GM19025 (cell line): Measurements from ENCODE around the gene NXNL1.

Experiments used
- ATAC-seq: cut with Tn5 transposase; IDR thresholded peaks from one replicate; pipeline ENCODE4 v1.9.1; 2021; ENCODE audit warnings: mild to moderate bottlenecking, low read depth, moderate library complexity; ENCODE audit not compliant: unreplicated experiment

The NXNL1 gene

DNA sequence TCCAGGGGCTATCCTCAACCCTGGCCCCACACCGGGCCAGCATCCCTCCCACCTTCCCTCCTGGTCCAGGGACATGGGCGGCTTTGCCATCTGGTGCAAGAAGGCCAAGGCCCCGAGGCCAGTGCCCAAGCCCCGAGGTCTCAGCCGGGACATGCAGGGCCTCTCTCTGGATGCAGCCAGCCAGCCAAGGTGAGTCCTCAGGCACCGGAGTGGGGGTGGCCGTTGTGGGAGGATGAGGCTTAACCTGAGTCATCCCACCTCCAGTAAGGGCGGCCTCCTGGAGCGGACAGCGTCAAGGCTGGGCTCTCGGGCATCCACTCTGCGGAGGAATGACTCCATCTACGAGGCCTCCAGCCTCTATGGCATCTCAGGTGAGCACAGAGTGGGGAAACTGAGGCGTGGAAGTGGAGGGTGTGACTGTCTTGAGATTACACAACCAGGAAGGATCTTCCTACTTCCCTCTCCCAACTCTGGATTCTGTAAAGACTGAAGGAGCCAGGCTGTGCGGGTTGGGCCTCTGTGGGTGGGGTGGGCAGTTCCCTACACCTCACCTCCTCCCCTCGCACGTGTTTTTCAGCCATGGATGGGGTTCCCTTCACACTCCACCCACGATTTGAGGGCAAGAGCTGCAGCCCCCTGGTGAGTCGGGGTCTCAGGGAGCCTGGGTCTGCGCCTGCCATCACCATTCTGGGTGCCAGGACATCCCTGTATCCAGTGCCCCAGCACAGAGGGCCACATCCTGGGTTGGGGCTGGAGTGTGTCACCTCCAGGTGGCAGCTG is 37.1 kb downstream of the NXNL1 start:
- no peak for ATAC-seq

DNA sequence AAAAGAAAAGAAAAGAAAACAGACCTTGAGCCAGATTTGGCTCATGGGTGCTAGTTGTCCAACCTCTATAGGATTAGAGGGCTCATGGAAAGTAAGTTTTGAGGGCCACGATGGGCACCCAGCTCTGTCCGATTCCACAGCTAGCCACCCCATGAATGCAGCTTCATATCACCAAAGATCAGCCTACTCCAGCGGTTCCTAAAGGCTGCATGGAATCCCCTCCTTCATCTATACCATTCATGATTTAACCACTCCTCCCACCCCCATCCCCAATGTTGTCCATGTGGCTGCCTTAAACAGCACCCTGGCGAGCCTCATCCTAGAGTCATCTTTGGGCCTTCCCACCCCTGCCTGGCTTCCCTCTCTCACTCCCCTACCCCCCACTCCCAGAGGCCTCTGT is 38.8 kb downstream of the NXNL1 start:
- ATAC-seq, result no peak

DNA sequence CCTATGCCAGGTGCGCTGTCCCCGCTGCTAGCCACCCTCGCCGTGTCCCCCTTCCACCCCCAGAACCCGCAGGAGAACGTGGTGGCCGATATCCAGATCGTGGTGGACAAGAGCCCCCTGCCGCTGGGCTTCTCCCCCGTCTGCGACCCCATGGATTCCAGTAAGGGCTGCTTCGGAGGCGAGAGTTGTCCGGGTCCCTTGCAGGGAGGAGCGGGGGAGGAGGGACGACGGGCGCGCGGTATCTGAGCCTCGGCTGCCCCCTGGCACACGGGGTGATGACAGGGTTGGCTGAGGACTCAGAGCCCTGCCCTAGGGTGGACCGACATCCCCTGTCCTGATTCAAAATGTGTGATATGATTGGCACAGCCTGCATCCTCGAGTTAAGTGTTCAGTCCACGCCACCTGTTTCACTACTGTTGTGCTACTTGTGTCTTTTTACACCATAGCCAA is 40.2 kb downstream of the NXNL1 start:
- ATAC-seq, result no peak

DNA sequence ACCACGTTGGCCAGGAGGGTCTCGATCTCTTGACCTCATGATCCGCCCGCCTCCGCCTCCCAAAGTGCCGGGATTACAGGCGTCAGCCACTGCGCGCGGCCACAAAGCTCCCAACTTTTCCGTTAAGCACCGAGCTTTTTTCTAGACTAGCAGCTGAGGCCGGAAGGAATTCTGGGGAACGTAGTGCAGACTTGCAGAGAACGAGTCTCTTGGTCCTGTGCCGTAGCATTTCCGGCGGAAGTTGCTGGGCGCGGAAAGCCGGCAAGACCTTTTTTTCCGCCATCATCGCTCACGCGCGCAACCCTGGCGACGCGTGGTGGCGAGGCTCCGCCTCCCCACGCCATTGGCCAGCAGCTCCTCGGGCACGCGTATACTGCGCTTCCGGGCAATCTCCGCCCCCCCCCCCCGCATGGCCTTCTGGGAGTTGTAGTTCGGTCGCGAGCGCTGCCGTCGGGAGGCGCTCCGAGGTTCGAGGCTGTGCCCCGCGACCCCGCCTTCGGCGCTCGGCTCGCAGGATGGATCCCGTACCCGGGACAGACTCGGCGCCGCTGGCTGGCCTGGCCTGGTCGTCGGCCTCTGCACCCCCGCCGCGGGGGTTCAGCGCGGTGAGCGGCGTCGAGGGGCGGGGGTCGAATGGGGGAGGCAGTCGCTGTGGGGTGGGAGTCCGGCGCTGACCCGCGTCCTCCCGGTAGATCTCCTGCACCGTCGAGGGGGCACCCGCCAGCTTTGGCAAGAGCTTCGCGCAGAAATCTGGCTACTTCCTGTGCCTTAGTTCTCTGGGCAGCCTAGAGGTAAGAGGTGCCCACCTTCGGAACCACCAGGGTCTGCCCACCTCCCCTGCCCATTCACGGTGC is 40.9 kb downstream of the NXNL1 start, which contains the start of gene MVB12A:
Gene MVB12A (plus strand): TSS at position 427 of the 854 bp plus-strand sequence. CDS start 89 bp downstream, at position 516.
- peak; percentile 91 for ATAC-seq

- no peak for ATAC-seq
Observed at GRCh38 chr19:17419154-17419620, 41.5 kb downstream of the NXNL1 start.

GRCh38 chr19:17418710-17419109 is 42.0 kb downstream of the NXNL1 start:
- no peak for ATAC-seq

GRCh38 chr19:17415121-17415520 is 45.6 kb downstream of the NXNL1 start:
- ATAC-seq, result no peak

GRCh38 chr19:17414097-17414496 is 46.6 kb downstream of the NXNL1 start:
- no peak for ATAC-seq

GRCh38 chr19:17411801-17412200 is 48.9 kb downstream of the NXNL1 start:
- ATAC-seq, result no peak

GRCh38 chr19:17409990-17410389 is 50.7 kb downstream of the NXNL1 start:
- ATAC-seq, result no peak

DNA sequence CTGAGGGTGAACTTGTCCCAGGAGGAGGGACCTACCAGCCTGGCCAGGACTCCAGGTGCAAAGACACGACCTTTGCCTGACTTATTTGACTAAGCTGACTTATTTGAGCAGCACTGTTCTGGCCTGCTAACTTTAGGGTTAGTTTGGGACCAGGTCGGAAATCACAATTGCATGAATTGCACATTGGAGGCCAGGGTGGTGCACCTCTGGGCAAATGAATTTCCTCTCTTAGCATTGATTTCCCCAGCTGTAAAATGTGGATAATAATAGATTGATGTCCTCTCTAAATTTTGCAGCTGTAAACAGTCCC is 53.9 kb downstream of the NXNL1 start:
- no peak for ATAC-seq

DNA sequence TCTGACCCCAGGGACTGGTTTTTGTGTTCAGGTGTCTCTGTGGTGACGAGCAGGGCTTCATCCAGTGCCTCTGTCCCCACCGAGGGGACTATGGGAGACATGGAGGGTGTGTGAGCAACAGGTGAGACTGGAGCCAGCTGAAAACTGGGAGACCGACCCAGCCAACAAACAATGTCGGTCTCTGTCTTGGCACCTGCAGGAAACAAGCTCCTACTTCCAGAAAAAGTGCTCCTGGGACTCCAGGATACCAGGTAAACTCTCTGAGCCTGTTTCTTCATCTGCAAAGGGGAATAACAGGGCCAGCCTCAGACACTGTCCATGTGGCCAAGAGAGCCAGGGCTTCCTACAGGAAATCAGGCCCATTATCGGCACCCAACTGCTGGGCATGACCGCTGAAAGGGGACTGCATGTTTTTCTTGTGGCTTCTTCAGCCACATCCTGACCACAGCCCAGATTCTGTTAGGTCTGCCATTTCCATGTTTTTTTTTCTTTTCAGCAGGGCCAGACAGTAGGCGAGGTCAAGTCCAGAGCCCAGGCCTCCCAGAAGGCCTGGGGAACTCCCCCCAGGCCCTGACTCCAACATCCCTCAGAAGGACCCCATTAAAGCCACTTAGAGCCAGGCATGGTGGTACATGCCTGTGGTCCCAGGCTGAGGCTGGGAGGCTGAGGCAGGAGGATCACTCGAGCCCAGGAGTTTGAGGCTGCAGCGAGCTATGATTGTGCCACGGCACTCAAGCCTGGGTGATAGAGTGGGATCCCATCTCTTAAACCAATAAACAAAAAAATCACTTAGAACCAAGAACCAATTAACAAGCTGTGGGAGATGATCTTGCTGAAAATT is 54.5 kb downstream of the NXNL1 start:
- ATAC-seq, result no peak
